Measurements from ENCODE around the gene CZIB. TPM values are rescaled to one million over a fixed set of nuclear protein-coding genes. Genes with fewer than 3 reads are reported as not detected.

The CZIB gene
- total and polyA plus RNA-seq, 2 of the 8 experiments (the other 6 are each of a cell fraction or from before 2014, with no cell fraction given): 46.5 to 48.0 TPM

DNA sequence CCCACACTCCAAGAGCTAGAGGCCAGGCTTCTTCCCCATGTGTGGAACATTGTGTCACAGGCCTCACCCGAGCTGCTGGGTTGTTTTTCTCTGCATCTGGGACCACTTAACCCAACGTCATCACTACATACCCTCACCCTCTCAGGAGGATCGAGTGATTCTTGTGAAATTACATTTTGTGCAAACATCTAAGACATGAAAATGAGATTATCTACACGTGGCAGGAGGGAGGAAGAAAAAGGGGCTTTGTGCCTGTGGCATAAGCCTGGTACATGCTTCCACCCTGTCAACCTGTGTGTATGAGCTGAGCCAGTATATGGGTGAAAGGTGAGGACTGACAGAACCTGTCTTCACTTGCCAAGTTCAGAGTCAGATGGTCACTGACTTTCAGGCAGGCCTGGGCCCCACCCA, 22.2 kb downstream of the CZIB start:
- Histone ChIP-seq H3K79me2 (ENCODE audit: control insufficient read depth in 1 of 2, insufficient read depth in 2 of 2, low read length in 2 of 2) (peaks cover 0 to 8% of the 10 kb centered on the region in 2 experiments; a peak in 1 of 4 replicates), H3K4me2 (ENCODE audit: insufficient read depth in 1 of 2, low read depth in 2 of 2, low read length in 2 of 2) (peak overlapping the region in 1 of 2 experiments; percentile 93; a peak in 1 of 4 replicates), H2BK12ac (ENCODE audit: low read depth, low read length) (no peak overlapping the region), H3K18ac (ENCODE audit: extremely low read depth, low read length) (no peak overlapping the region), H3K9ac (replicated peaks in 1 of 4; ENCODE audit: extremely low read depth in 1 of 4, low read depth in 3 of 4, low read length in 3 of 4) (peak overlapping the region in 1 of 4 experiments; percentile 18; a peak in 1 of 7 replicates), H2AK5ac (ENCODE audit: low read depth, low read length) (no peak overlapping the region), H3K27ac (ENCODE audit: low read depth, low read length) (no peak overlapping the region), H3K4ac (replicated peaks; ENCODE audit: insufficient read length, low read depth, low read length) (no peak overlapping the region), H2AFZ (ENCODE audit: low read length) (no peak overlapping the region), H2BK20ac (ENCODE audit: low read length) (no peak overlapping the region), H3K9me3 (ENCODE audit: insufficient read depth in 2 of 2, low read depth in 1 of 2, low read length in 1 of 2) (no peaks in the 10 kb centered on the region), H4K5ac (ENCODE audit: insufficient read length, low read depth, low read length) (no peak overlapping the region), H3K56ac (replicated peaks; ENCODE audit: insufficient read length, low read depth, low read length) (no peak overlapping the region), H2BK5ac (ENCODE audit: low read depth, low read length) (no peak overlapping the region), H3K23ac (ENCODE audit: insufficient read length) (no peak overlapping the region), H3K4me1 (replicated peaks in 1 of 4; ENCODE audit: control insufficient read depth in 3 of 4, insufficient read depth in 4 of 4, low read length in 3 of 4) (peaks cover 2 to 6% (median 4%) of the 10 kb centered on the region in 4 experiments; a peak in 4 of 7 replicates), H3K79me1 (ENCODE audit: low read depth, low read length) (no peaks in the 10 kb centered on the region; the same call in none of the 2 replicates), H4K20me1 (replicated peaks in 1 of 2; ENCODE audit: control insufficient read depth in 1 of 2, insufficient read depth in 2 of 2, low read length in 2 of 2) (no peaks in the 10 kb centered on the region), H4K8ac (ENCODE audit: extremely low read depth, insufficient read depth, low read length) (no peak overlapping the region), H4K91ac (replicated peaks; ENCODE audit: insufficient read length, low read length) (no peak overlapping the region), H3K23me2 (ENCODE audit: low read depth, low read length) (peaks cover 5% of the 10 kb centered on the region), H3K14ac (ENCODE audit: insufficient read length) (no peak overlapping the region), H3K27me3 (replicated peaks in 1 of 4; ENCODE audit: control insufficient read depth in 3 of 4, extremely low read depth in 1 of 4, insufficient read depth in 3 of 4, low read length in 3 of 4) (peaks cover 0 to 4% (median 1%) of the 10 kb centered on the region in 4 experiments; a peak in 4 of 7 replicates), H3K4me3 (ENCODE audit: extremely low read depth in 1 of 4, insufficient read depth in 2 of 4, low read depth in 3 of 4, low read length in 4 of 4) (no peak overlapping the region; a peak in 1 of 8 replicates), H3K36me3 (ENCODE audit: control insufficient read depth in 2 of 4, insufficient read depth in 4 of 4, low read length in 3 of 4) (peaks cover 0 to 20% (median 12%) of the 10 kb centered on the region in 4 experiments; a peak in 5 of 8 replicates), H2BK15ac (ENCODE audit: low read length) (no peak overlapping the region), H2BK120ac (replicated peaks; ENCODE audit: low read depth, low read length) (no peak overlapping the region)
- DNase-seq (ENCODE audit: low read depth in 1 of 2, low spot score in 2 of 2) (no peak), FAIRE-seq (no peak)
- ChIA-PET CTCF (ENCODE audit: partially characterized antibody) (interaction anchor here (0.6 to 5.7 kb wide), 3 partner anchors 12 to 56 kb away, joined by 3 to 42 read pairs (median 4); no protein-coding TSS in a partner anchor), POLR2A (ENCODE audit: partially characterized antibody) (interaction anchor here (0.5 to 2.0 kb wide), 6 partner anchors 9 to 800 kb away, joined by 3 to 6 read pairs (median 4); no protein-coding TSS in a partner anchor)
- WGBS, 2 experiments (ENCODE audit: extremely low coverage in 1 of 2, insufficient coverage in 1 of 2, insufficient read length in 1 of 2, insufficient replicate concordance in 2 of 2, low coverage in 1 of 2, low lambda C conversion rate in 2 of 2, missing lambda C conversion rate in 1 of 2): 83% methylated on average over 4 of the region's 4 CpGs; no CpG with 5 or more reads in 1 of the 2 experiments
- TF ChIP-seq CBX8 (IDR thresholded peaks at IDR 0.05; ENCODE audit: borderline replicate concordance, low read depth, low read length): no peak
- TF ChIP-seq FOSL1 (IDR thresholded peaks at IDR 0.05; ENCODE audit: insufficient read depth, low read depth, low read length): no peak
- no peak for TF ChIP-seq PHF8 (conservative IDR thresholded peaks at IDR 0.05; ENCODE audit: low read depth, low read length)
- TF ChIP-seq GABPA (IDR thresholded peaks at IDR 0.05; ENCODE audit: borderline replicate concordance, insufficient read depth, low read length): no peak
- TF ChIP-seq SAP30 (IDR thresholded peaks at IDR 0.05; ENCODE audit: insufficient read depth, insufficient replicate concordance, low read length): no peak
- TF ChIP-seq RNF2 (IDR thresholded peaks at IDR 0.05; ENCODE audit: borderline replicate concordance, low read depth, low read length, missing control alignments, poor library complexity, severe bottlenecking): no peak
- TF ChIP-seq KDM1A (IDR thresholded peaks at IDR 0.05; ENCODE audit: borderline replicate concordance, low read length): no peak
- TF ChIP-seq, protein P1, sequence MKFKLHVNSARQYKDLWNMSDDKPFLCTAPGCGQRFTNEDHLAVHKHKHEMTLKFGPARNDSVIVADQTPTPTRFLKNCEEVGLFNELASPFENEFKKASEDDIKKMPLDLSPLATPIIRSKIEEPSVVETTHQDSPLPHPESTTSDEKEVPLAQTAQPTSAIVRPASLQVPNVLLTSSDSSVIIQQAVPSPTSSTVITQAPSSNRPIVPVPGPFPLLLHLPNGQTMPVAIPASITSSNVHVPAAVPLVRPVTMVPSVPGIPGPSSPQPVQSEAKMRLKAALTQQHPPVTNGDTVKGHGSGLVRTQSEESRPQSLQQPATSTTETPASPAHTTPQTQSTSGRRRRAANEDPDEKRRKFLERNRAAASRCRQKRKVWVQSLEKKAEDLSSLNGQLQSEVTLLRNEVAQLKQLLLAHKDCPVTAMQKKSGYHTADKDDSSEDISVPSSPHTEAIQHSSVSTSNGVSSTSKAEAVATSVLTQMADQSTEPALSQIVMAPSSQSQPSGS (IDR thresholded peaks at IDR 0.05; ENCODE audit: low read length): no peak
- no peak for TF ChIP-seq RXRA (IDR thresholded peaks at IDR 0.05; ENCODE audit: insufficient read depth, low read depth, low read length)
- no peak for TF ChIP-seq MAFK (IDR thresholded peaks at IDR 0.05; ENCODE audit: low read depth, low read length)
